Hepatocyte (in vitro differentiated cells): ENCODE data around the gene KRTAP9-8.

ENCODE experiments used
- CTCF ChIP-seq: fragments of 200-600 bp; sonication (generic); IDR thresholded peaks from 2 replicates; pipeline ENCODE4 v1.5.1; 2016; ENCODE audit warnings: antibody characterized with exemption, mild to moderate bottlenecking; ENCODE audit not compliant: poor library complexity
- EZH2 ChIP-seq: fragments of 200-600 bp; sonication (generic); IDR thresholded peaks from 2 replicates; pipeline ENCODE4 v1.6.1; 2016; ENCODE audit warnings: antibody characterized with exemption, mild to moderate bottlenecking, borderline replicate concordance

- TF ChIP-seq CTCF = no peak
- no peak for TF ChIP-seq EZH2
Observed at GRCh38 chr17:41284043-41284442, 46.2 kb downstream of the KRTAP9-8 start.
